ENCODE data around the gene C1QL4.

The C1QL4 gene

DNA sequence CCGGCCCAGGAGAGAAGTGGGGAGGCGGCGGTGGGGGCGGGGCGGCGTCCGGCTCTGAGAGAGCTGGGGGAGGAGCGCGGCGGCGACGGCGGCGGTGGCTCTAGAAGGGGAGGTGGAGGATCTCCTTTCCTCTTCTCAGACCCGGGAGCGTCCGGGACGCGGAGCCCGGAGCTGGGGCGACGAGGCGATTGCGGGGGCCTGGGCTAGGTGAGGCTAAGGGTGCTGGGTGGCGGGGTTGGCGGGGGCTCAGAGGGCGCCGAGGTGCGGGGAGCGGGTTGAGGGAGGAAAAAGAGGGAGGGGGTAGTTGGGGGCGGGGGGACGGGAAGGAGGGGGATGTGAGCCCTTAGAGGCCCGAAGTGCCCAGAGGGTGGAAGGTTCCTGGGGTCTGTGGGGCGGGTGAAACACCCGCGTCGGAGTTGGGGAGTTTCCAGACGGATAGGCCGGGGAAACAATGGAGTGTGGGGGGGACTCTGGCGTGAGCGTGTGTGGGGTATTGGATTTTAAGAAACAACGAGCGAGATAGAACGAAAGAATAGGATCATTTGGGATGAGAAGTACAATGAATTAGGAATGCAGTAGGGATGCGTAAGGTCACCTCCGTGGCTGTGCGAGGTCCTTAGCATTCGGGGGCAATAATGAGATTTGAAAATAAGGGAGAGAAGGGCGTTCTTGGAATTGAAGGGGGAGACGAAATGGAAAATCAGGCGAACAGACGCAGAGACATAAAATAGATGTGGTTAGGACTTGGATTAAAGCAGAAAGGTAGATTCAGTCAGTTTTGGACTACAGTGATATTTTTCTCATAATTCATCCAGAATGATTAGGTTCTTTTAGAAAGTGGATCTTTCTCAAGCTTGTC, 30.6 kb upstream of the C1QL4 start, which contains the start of gene SPATS2:
SPATS2 (plus strand) TSS at position 82 of the 859 bp plus-strand sequence. CDS start 93,551 bp downstream, outside the sequence.
- no peak for DNase-seq (ENCODE audit: low read depth)
- H3K4me3 ChIP-seq (ENCODE audit: low read depth, low read length): peak within 1 kb of the TSS; percentile 84
- TF ChIP-seq, protein P1, sequence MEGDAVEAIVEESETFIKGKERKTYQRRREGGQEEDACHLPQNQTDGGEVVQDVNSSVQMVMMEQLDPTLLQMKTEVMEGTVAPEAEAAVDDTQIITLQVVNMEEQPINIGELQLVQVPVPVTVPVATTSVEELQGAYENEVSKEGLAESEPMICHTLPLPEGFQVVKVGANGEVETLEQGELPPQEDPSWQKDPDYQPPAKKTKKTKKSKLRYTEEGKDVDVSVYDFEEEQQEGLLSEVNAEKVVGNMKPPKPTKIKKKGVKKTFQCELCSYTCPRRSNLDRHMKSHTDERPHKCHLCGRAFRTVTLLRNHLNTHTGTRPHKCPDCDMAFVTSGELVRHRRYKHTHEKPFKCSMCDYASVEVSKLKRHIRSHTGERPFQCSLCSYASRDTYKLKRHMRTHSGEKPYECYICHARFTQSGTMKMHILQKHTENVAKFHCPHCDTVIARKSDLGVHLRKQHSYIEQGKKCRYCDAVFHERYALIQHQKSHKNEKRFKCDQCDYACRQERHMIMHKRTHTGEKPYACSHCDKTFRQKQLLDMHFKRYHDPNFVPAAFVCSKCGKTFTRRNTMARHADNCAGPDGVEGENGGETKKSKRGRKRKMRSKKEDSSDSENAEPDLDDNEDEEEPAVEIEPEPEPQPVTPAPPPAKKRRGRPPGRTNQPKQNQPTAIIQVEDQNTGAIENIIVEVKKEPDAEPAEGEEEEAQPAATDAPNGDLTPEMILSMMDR (IDR thresholded peaks at IDR 0.05; ENCODE audit: control insufficient read depth, extremely low read depth, insufficient read depth): no peak

DNA sequence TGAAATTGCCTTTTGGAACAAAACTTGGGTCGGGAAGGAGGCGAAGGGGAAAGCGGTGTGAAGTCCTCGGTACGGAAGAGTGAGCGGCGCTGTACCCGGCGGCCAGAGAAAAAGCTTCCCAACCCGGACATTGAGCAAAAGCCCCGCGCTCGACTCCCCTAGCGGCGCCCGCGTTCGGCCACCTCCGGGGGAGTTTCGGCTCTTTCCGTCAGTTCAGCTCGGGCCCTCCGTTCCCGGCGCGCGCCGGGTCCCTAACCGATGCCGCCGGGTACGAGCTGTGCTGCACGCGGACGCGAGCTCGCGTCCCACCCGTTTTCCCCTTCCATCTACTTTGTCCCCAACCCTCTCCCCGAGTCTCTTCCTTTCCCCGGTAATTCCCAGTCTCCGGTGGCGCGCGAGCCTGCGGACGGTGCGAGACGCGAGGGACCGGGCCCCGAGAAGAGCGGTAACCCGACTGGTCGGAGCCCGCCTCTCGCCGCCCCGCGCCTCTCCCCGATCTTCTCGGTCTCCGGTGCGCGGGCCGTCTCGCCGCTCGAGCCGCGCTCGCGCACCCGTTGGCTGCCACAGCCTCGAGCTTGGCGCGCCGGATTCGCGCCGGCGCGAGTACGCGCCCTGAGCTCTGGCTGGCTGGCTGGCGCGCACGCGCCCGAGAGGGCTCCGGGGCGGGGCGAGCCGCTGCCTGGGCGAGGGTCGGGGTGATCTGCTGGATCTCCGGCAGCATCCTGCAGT, 29.8 kb upstream of the C1QL4 start:
- peak overlapping the region; percentile 84 for H3K4me3 ChIP-seq (ENCODE audit: low read depth, low read length)
- DNase-seq (ENCODE audit: low read depth): peak; percentile 67
- TF ChIP-seq, protein P1 (IDR thresholded peaks at IDR 0.05; ENCODE audit: control insufficient read depth, extremely low read depth, insufficient read depth): peak; percentile 0; the same call in 1 of the 2 replicates

DNA sequence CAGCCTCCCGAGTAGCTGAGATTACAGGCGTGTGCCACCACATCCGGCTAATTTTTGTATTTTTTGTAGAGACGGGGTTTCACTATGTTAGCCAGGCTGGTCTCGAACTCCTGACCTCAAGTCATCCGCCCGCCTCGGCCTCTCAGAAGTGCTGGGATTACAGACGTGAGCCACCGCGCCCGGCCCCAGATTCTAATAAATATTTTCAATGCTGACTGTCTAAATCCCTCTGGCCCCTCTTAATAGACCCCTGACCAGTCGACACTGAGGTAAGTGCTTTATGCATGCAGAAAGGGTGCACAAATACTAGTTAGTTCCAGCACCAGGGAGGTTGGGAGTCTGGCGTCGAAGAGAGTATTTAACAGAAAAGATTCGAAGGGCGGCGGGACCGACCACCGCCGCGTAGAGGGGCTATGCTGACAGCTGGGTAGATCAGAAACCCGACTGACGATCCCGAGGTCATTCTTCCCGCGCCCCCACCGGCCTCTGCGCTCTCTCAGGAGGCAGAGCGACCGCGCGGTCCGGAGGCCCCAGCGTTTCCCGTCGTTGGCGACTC, 29.2 kb upstream of the C1QL4 start:
- no peak for DNase-seq (ENCODE audit: low read depth)
- H3K4me3 ChIP-seq (ENCODE audit: low read depth, low read length): peak overlapping the region; percentile 84
- TF ChIP-seq, protein P1 (IDR thresholded peaks at IDR 0.05; ENCODE audit: control insufficient read depth, extremely low read depth, insufficient read depth): no peak

DNA sequence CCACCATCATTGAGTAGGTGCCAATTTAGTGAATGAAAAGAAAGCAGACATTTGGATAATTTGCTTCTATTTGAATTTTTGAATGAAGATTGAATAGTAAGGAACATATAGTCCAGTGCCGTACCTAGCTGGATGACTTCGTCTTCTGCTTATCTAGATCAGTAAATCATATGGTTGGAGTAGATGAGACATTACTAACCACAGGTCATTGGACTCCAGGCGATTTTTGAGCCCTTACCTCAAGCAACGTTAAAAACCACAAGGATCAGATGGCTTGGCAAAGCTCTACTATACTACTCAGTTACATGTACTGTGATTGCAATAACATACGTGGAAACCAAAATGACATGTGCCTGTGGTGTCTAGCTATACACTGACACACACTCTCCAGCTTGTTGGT, 28.6 kb upstream of the C1QL4 start:
- DNase-seq (ENCODE audit: low read depth): no peak
- H3K4me3 ChIP-seq (ENCODE audit: low read depth, low read length): no peak overlapping the region; the same call in 1 of the 2 replicates
- TF ChIP-seq, protein P1 (IDR thresholded peaks at IDR 0.05; ENCODE audit: control insufficient read depth, extremely low read depth, insufficient read depth): no peak

DNA sequence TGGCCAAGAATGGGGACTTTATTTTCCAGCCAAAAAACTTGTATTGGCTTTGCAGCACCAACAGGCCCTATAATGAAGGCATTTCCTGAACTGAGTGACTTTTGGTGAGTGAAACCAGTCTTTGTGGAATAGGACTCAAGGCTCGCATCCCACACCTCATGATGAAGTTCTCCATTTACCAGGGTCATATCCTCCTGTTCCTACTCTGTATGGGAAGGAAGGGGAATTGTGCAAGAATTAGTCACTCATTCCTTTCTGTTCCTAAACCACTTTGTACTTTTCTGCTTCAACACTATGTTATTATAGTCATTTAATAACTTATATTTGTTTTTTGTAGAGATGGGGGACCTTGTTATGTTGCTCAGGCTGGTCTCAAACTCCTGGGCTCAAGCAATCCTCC, 28.0 kb upstream of the C1QL4 start:
- TF ChIP-seq, protein P1 (IDR thresholded peaks at IDR 0.05; ENCODE audit: control insufficient read depth, extremely low read depth, insufficient read depth): no peak
- no peak overlapping the region for H3K4me3 ChIP-seq (ENCODE audit: low read depth, low read length)
- no peak for DNase-seq (ENCODE audit: low read depth)

DNA sequence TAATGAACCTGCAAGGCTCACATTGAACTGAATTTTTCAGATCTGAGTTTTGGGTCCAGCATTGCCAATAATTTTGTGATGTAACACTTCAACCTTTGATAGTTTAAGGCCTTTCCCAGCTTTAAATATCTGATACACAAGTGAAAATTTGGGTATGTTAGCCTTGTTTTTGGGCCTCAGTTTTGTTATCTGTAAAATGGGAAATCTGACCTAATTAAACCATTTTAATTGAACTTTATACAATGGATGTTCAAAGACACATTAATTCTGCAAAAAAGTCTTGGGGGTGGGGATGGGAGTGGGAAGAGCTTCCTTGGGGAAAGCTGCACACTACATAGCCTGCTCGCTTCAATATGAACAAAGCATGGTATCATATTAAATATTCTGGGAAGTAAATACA, 25.1 kb upstream of the C1QL4 start:
- no peak overlapping the region for H3K4me3 ChIP-seq (ENCODE audit: low read depth, low read length)
- TF ChIP-seq, protein P1 (IDR thresholded peaks at IDR 0.05; ENCODE audit: control insufficient read depth, extremely low read depth, insufficient read depth): no peak
- DNase-seq (ENCODE audit: low read depth): no peak
